Skeletal muscle tissue (tissue), 4 donors: ENCODE results near the gene PLXDC2. TPM values are rescaled to one million over a fixed set of nuclear protein-coding genes. Genes with fewer than 3 reads are reported as not detected.

Source experiments
- H3K27ac ChIP-seq: one replicate; pipeline ENCODE4 v1.7.0; 2013; ENCODE audit warnings: mild to moderate bottlenecking, low read depth, low read length, inconsistent platforms
- H3K27me3 ChIP-seq, 3 donors: one replicate each; pipeline ENCODE4 v1.7.0; 2013; ENCODE audit warnings: low read length in 3 of 3; ENCODE audit not compliant: control insufficient read depth in 3 of 3, insufficient read depth in 3 of 3
- H3K36me3 ChIP-seq, 3 donors: one replicate each; pipeline ENCODE4 v1.7.0; 2013; ENCODE audit warnings: low read length in 3 of 3; ENCODE audit not compliant: control insufficient read depth in 3 of 3, insufficient read depth in 3 of 3
- H3K4me1 ChIP-seq, 3 donors: one replicate each; pipeline ENCODE4 v1.7.0; 2013; ENCODE audit warnings: low read length in 3 of 3, mild to moderate bottlenecking in 3 of 3; ENCODE audit not compliant: control insufficient read depth in 3 of 3, insufficient read depth in 3 of 3
- H3K4me3 ChIP-seq, 3 donors: one replicate each; pipeline ENCODE4 v1.7.0; 2013; ENCODE audit warnings: low read length in 3 of 3
- H3K9ac ChIP-seq, 3 donors: one replicate each; pipeline ENCODE4 v1.7.0; 2013; ENCODE audit warnings: low read length in 3 of 3, mild to moderate bottlenecking in 3 of 3, moderate library complexity in 2 of 3, low read depth in 1 of 3
- H3K9me3 ChIP-seq, 3 donors: one replicate each; pipeline ENCODE4 v1.7.0; 2013; ENCODE audit warnings: low read length in 3 of 3; ENCODE audit not compliant: control insufficient read depth in 3 of 3
- total RNA-seq: library from RNA; depleted of rRNA; stranded (reverse); fragments of >200 nt; gene quantifications from one replicate; pipeline ENCODE4 v1.2.3, GENCODE V29; 2014
- donor health status: Osteomylitis.

The PLXDC2 gene
- total RNA-seq, 1 donor from 2014 or later = 23.0 TPM

DNA sequence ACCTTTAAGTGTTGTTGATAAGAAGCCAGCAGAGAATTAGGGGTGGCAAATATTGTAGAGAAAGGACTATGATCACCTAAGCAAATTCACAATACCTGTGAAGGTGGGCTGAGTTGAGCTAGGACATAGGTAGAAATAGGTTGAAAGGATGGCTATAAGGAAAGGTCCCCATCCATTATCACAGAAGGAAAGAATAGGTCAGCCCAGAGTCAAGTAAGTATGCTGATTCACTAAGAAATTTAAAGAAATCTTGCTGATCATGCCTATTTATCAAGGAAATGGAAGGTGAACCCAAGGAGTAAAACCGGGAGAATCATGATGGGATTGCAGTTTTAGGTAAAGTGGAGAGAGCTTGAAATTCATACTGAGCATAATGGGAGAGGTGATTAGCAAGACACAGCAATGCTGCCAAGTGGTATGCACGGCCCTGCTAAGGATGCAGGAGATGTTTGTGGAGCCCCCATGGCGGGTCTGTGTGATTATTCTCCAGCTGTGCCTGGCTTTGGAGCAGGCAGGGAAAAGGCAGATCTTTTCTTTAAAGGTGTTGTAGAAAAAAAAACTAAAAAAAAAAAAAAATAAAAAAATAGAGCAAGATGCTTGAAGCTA is 399.4 kb downstream of the PLXDC2 start:
- no peaks in the 10 kb centered on the region for H3K4me1 ChIP-seq
- H3K4me3 ChIP-seq = no peak overlapping the region
- no peaks in the 10 kb centered on the region for H3K27me3 ChIP-seq
- H3K9ac ChIP-seq = no peak overlapping the region
- H3K27ac ChIP-seq = no peak overlapping the region
- peaks cover 0 to 3% (median 0%) of the 10 kb centered on the region in 3 donors for H3K36me3 ChIP-seq
- H3K9me3 ChIP-seq = no peaks in the 10 kb centered on the region

DNA sequence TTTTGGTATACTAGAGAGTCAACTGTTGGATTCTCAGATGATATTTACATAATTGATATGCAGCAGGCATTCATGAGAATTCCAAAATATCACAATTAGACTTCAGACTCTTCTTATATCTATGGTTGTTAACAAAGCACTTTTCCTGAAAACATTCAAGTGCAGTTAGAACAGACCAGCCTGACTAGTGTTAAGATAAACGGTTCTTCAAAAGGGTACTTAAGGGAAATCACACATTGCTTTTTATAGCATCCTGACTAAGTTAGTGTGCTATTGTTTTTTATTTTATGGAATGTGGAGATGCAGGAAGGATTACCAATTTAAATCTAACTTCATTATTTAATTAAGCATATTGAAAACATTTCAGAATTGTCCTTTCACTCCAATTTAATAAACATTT is 405.1 kb downstream of the PLXDC2 start:
- H3K36me3 ChIP-seq = peaks cover 0 to 3% (median 0%) of the 10 kb centered on the region in 3 donors
- H3K4me3 ChIP-seq = no peak overlapping the region
- no peaks in the 10 kb centered on the region for H3K9me3 ChIP-seq
- H3K9ac ChIP-seq = no peak overlapping the region
- H3K27me3 ChIP-seq = no peaks in the 10 kb centered on the region
- no peaks in the 10 kb centered on the region for H3K4me1 ChIP-seq
- no peak overlapping the region for H3K27ac ChIP-seq

DNA sequence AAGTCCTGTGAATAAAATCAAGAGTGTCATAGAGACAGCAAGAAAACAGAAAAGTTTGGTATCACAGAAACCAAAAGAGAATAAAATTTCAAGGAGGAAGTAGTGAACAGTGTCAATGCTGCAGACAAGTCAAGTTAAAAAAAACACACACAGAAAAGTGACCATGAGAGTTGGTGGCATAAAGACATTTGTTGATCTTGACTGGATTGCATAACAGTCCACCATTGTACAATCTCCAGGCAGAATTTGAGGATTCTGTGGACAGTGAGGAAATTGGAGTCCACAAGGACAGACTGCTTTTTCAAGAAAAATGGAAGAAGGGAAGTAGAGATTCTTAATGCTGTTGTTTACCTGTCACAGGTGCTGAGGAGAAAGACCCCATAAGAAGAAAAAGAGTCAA is 412.5 kb downstream of the PLXDC2 start:
- H3K27ac ChIP-seq = no peak overlapping the region
- no peaks in the 10 kb centered on the region for H3K9me3 ChIP-seq
- no peak overlapping the region for H3K4me3 ChIP-seq
- no peak overlapping the region for H3K9ac ChIP-seq
- no peaks in the 10 kb centered on the region for H3K36me3 ChIP-seq
- no peaks in the 10 kb centered on the region for H3K27me3 ChIP-seq
- H3K4me1 ChIP-seq = no peaks in the 10 kb centered on the region

DNA sequence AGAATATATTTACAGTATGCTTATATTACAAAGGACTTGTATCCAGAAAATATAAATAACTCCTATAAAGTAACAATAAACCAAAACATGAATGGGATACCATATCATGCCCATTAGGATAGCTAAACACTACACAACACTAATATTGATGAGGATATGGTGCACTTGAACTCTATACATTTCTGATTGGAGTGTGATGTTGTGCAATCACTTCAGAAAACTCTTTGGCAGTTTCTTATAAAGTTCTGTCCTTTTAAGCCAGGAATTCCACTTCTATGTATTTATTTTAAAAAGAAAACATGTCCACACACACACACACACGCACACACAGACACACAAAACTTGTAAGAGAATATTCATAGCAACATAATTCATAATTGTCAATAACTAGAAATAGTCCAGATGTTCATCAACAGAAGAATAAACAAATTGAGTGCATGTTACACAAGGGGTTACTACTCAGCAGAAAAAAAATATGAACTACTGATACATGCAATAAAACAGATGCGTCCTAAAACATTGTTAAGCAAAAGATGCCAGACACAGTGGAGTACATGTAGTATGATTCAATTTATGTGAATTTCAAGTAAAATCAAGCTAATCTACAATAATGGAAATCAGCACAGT is 416.0 kb downstream of the PLXDC2 start:
- no peak overlapping the region for H3K9ac ChIP-seq
- no peaks in the 10 kb centered on the region for H3K27me3 ChIP-seq
- no peaks in the 10 kb centered on the region for H3K9me3 ChIP-seq
- no peaks in the 10 kb centered on the region for H3K4me1 ChIP-seq
- no peak overlapping the region for H3K27ac ChIP-seq
- H3K36me3 ChIP-seq = peaks cover 0 to 3% (median 0%) of the 10 kb centered on the region in 3 donors
- no peak overlapping the region for H3K4me3 ChIP-seq

DNA sequence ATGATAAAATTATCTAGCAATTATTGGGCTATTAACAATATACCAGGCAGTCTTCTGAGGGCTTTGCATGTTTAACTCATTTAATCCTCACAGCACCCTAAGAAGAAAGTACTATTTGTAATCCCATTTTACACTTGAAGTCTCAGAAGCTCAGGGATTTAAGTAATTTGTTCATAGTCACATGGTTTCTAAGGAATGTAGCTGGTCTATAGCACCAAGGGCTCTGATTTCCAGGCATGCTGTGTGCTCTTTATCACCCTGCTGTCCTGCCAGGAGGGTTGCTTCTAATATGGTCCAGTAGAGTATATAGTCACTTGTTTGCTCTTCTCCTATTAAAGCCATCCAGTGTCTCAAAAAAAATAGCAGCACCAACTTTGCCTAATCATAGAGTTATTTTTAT is 417.2 kb downstream of the PLXDC2 start:
- no peak overlapping the region for H3K27ac ChIP-seq
- peaks cover 0 to 3% (median 0%) of the 10 kb centered on the region in 3 donors for H3K36me3 ChIP-seq
- H3K9ac ChIP-seq = no peak overlapping the region
- H3K4me3 ChIP-seq = no peak overlapping the region
- H3K9me3 ChIP-seq = no peaks in the 10 kb centered on the region
- no peaks in the 10 kb centered on the region for H3K27me3 ChIP-seq
- H3K4me1 ChIP-seq = no peaks in the 10 kb centered on the region

DNA sequence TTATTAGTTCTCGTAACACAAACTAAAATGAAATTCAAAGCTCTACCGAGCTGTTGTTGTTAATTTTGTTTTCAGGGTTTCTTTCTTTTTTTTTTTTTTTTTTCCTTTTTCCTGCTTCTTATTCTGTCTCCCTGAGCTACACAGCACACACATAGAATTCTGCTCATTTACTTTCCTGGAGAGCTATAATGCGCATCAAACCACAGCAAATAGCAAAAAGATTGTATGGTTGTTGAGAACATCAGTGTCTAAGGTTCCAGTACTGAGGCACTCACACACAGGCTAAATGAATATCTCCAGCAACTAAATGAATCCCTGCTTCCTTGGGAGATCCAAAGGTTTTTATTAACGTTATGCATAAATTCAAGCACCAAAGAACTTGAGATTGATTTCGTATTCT is 418.3 kb downstream of the PLXDC2 start:
- no peaks in the 10 kb centered on the region for H3K9me3 ChIP-seq
- H3K4me1 ChIP-seq = no peaks in the 10 kb centered on the region
- no peak overlapping the region for H3K4me3 ChIP-seq

DNA sequence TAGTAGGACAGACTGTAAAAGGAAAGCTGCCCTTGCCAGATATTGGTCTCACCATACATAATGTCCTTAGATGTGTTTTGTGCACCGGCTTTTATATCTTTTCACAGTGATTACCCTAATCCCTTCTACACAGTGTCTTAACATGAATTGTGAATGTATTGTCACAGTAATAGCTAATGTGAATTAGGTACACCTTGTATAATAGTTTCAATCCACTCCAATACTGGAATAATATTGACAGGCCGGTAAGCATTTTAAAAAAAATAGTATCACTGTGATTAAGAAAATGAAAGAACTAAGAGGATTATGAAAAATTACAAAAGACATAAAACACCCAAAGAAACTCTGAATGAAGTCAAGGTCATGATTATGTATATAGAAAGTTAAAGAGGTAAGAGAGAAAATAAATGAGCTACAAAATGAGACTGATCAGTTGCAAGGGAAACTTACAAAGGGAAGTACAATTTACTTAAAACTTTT is 420.9 kb downstream of the PLXDC2 start:
- H3K36me3 ChIP-seq = peaks cover 0 to 3% (median 0%) of the 10 kb centered on the region in 3 donors
- H3K27me3 ChIP-seq = no peaks in the 10 kb centered on the region
- H3K9me3 ChIP-seq = no peaks in the 10 kb centered on the region
- no peaks in the 10 kb centered on the region for H3K4me1 ChIP-seq
- H3K27ac ChIP-seq = no peak overlapping the region
- H3K4me3 ChIP-seq = no peak overlapping the region
- H3K9ac ChIP-seq = no peak overlapping the region

More for the DNA sequence above, 418.3 kb downstream of the PLXDC2 start:
- H3K9ac ChIP-seq = no peak overlapping the region
- H3K27ac ChIP-seq = no peak overlapping the region
- peaks cover 0 to 3% (median 0%) of the 10 kb centered on the region in 3 donors for H3K36me3 ChIP-seq
- no peaks in the 10 kb centered on the region for H3K27me3 ChIP-seq

DNA sequence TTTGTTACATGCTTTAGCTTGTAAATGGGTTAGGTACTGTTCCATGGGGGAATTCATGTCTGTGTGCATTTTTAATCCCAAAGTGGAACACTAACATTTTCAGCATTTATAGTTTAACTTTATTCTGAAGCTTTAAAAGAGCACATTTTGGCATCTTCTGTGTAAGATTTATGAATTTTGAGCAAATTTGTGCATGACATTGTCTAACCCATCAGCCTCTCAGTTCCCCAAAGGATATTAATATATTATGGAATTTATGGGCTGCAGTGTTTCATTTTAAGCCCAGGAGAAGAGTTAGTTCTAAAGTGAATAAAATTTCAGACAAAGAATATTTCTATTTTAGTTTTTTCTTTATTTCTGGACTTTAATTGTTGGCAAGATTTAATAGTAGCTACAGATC is 421.4 kb downstream of the PLXDC2 start:
- Histone ChIP-seq H3K4me1 (no peaks in the 10 kb centered on the region), H3K9ac (no peak overlapping the region), H3K27ac (no peak overlapping the region), H3K27me3 (no peaks in the 10 kb centered on the region), H3K9me3 (no peaks in the 10 kb centered on the region), H3K36me3 (peaks cover 0 to 3% (median 0%) of the 10 kb centered on the region in 3 donors), H3K4me3 (no peak overlapping the region)

DNA sequence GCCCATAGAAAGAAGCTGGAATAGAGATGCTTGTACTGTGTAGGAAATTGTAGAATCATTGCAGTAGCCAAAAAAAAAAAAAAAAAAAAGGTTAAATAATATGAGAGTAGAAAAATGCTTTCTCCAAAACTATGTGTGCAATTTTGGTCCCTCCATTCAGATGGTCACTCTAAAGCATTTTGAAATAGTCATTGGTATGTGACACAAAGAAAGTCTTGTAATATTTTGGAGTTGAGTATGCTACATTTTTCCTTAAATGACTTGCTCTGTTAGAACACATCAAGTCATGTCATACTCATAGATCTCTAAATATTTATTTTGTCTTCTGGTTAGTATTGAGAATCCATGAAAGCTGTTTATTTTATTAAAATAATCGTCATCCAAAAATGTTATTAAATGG is 424.4 kb downstream of the PLXDC2 start:
- H3K4me3 ChIP-seq = no peak overlapping the region
- peaks cover 3 to 7% (median 4%) of the 10 kb centered on the region in 3 donors for H3K36me3 ChIP-seq
- H3K9me3 ChIP-seq = no peaks in the 10 kb centered on the region
- H3K9ac ChIP-seq = no peak overlapping the region
- H3K27ac ChIP-seq = no peak overlapping the region
- H3K4me1 ChIP-seq = no peaks in the 10 kb centered on the region
- H3K27me3 ChIP-seq = no peaks in the 10 kb centered on the region

DNA sequence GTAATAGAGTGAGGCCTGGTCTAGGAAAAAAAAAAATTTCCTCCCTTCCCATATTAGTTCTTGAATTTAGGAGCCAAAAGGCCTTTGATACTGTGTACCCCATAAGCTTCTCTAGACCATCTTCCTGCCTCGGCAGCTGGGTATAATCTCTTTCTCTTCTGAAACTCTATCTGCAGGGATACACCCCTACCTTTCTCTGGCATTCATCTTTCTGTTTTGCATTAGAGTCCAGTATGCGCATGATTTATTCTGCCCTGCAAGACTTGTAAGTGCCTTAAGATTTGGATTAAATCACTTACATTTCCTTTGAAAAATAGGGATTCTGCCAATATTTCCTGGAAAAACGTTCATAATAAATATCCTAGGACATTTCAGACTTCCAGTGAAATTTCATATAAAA is 431.2 kb downstream of the PLXDC2 start:
- Histone ChIP-seq H3K4me3 (no peak overlapping the region), H3K9me3 (no peaks in the 10 kb centered on the region), H3K36me3 (peaks cover 3 to 16% (median 10%) of the 10 kb centered on the region in 3 donors), H3K27me3 (no peaks in the 10 kb centered on the region), H3K4me1 (no peaks in the 10 kb centered on the region), H3K9ac (no peak overlapping the region), H3K27ac (no peak overlapping the region)
